B cell (primary cell): Measurements from ENCODE around the gene PDX1. TPM values are rescaled to one million over a fixed set of nuclear protein-coding genes. Genes with fewer than 3 reads are reported as not detected.
A peak's percentile ranks its signal among the peaks of the same experiment; 100 is the strongest.

Experiments used
- ATAC-seq: fragments of 200-7000 bp; cut with Tn5 transposase; one replicate; pipeline ENCODE4 v1.10.0; 2021; ENCODE audit warnings: low read depth, mild to moderate bottlenecking, moderate number of reproducible peaks, moderate library complexity
- CTCF ChIA-PET: fragments of 350-600 bp; sonication (Branson Sonifier 250); formaldehyde crosslinking; loops from one replicate; lab custom pipeline; 2021; ENCODE audit warnings: antibody characterized with exemption, inconsistent platforms; lab: Charles Lee
- POLR2A ChIA-PET: fragments of 350-600 bp; sonication (Branson Sonifier 250); formaldehyde crosslinking; loops from one replicate; lab custom pipeline; 2021; ENCODE audit warnings: antibody characterized with exemption; lab: Charles Lee
- DNase-seq: peaks from one replicate; pipeline ENCODE4 v3.0.0; 2013
- H2AFZ ChIP-seq: 2 replicates; pipeline ENCODE4 v1.6.1; 2012; ENCODE audit warnings: mild to moderate bottlenecking, low read depth, low read length; ENCODE audit not compliant: insufficient read depth, poor library complexity, severe bottlenecking
- H3K27ac ChIP-seq, 2 donors: 1 replicate in 1 of 2; 2 replicates in 1 of 2; pipeline ENCODE4 v1.5.1; 2012 to 2013; ENCODE audit warnings: low read length in 2 of 2, mild to moderate bottlenecking in 2 of 2, moderate library complexity in 1 of 2
- H3K27me3 ChIP-seq, 4 experiments: fragments of 200-600 bp in 1 of 4; sonication (generic) in 1 of 4; replicated peaks in 1 of 4; 1 replicate in 2 of 4; 2 replicates in 2 of 4; pipeline versions ENCODE4 v1.6.1 to v1.7.0; 2013 to 2016; ENCODE audit warnings: low read length in 3 of 4, mild to moderate bottlenecking in 2 of 4, mixed read lengths in 1 of 4, moderate library complexity in 1 of 4; ENCODE audit not compliant: insufficient read depth in 4 of 4, control insufficient read depth in 3 of 4; ENCODE audit errors: control extremely low read depth in 1 of 4
- H3K36me3 ChIP-seq, 2 experiments: replicated peaks in 1 of 2; 1 replicate in 1 of 2; 2 replicates in 1 of 2; pipeline versions ENCODE4 v1.6.1 to v1.7.1; 2013; ENCODE audit warnings: low read length in 1 of 2; ENCODE audit not compliant: insufficient read depth in 2 of 2, control insufficient read depth in 1 of 2; ENCODE audit errors: control extremely low read depth in 1 of 2, extremely low read depth in 1 of 2
- H3K4me1 ChIP-seq, 2 donors: fragments of 200-600 bp in 1 of 2; sonication (generic) in 1 of 2; 1 replicate in 1 of 2; 2 replicates in 1 of 2; pipeline versions ENCODE4 v1.5.1 to v1.6.1; 2013 to 2017; ENCODE audit warnings: low read length in 2 of 2; ENCODE audit not compliant: control insufficient read depth in 2 of 2, insufficient read depth in 2 of 2
- H3K4me2 ChIP-seq: replicated peaks from 2 replicates; pipeline ENCODE3; 2012; ENCODE audit warnings: mild to moderate bottlenecking, low read depth, low read length; ENCODE audit not compliant: poor library complexity, severe bottlenecking
- H3K4me3 ChIP-seq, 5 experiments: fragments of 200-600 bp in 1 of 5; sonication (generic) in 1 of 5; 1 replicate in 3 of 5; 2 replicates in 2 of 5; pipeline versions ENCODE4 v1.5.1 to v1.7.0; 2011 to 2016; ENCODE audit warnings: low read length in 4 of 5, mild to moderate bottlenecking in 4 of 5, low read depth in 2 of 5, control low read depth in 1 of 5, moderate library complexity in 1 of 5; ENCODE audit not compliant: insufficient read depth in 1 of 5; ENCODE audit errors: control extremely low read depth in 1 of 5, extremely low read depth in 1 of 5
- H3K79me2 ChIP-seq: fragments of 200-600 bp; sonication (generic); one replicate; pipeline ENCODE4 v1.6.0; 2016; ENCODE audit warnings: low read length; ENCODE audit not compliant: control insufficient read depth, insufficient read depth
- H3K9ac ChIP-seq: fragments of 200-600 bp; sonication (generic); 2 replicates; pipeline ENCODE4 v1.6.1; 2017; ENCODE audit warnings: mild to moderate bottlenecking, low read length, moderate library complexity
- H3K9me3 ChIP-seq, 3 donors: one replicate each; pipeline versions ENCODE4 v1.6.1 to v1.7.1; 2013; ENCODE audit warnings: low read length in 2 of 3; ENCODE audit not compliant: control insufficient read depth in 2 of 3, insufficient read depth in 1 of 3; ENCODE audit errors: control extremely low read depth in 1 of 3
- H4K20me1 ChIP-seq: 2 replicates; pipeline ENCODE4 v1.6.0; 2012; ENCODE audit warnings: mild to moderate bottlenecking, low read length; ENCODE audit not compliant: insufficient read depth, control insufficient read depth, poor library complexity, severe bottlenecking
- H3K27ac Mint-ChIP-seq: one replicate; pipeline ENCODE4 v1.8.0; 2021; ENCODE audit warnings: mixed read lengths
- H3K27me3 Mint-ChIP-seq: one replicate; pipeline ENCODE4 v1.8.0; 2021; ENCODE audit warnings: mixed read lengths
- H3K4me1 Mint-ChIP-seq: one replicate; pipeline ENCODE4 v1.8.0; 2021; ENCODE audit warnings: mixed read lengths
- H3K4me3 Mint-ChIP-seq: one replicate; pipeline ENCODE4 v1.8.0; 2021; ENCODE audit warnings: mixed read lengths
- H3K9me3 Mint-ChIP-seq: one replicate; pipeline ENCODE4 v1.8.0; 2022; ENCODE audit warnings: mixed read lengths; ENCODE audit not compliant: insufficient read depth
- CTCF ChIP-seq: fragments of 200-600 bp; IDR thresholded peaks from one replicate; pipeline ENCODE4 v1.8.0; 2022; ENCODE audit warnings: antibody characterized with exemption, mild to moderate bottlenecking
- EZH2 ChIP-seq: IDR thresholded peaks from 2 replicates; pipeline ENCODE4 v1.6.1; 2012; ENCODE audit warnings: borderline replicate concordance, low read depth, mild to moderate bottlenecking, moderate library complexity, low read length; ENCODE audit not compliant: insufficient read depth, poor library complexity, severe bottlenecking
- WGBS: methylation state at CpG from one replicate; pipeline ENCODE4 v1.1.5; 2013; ENCODE audit warnings: missing lambda C conversion rate; ENCODE audit not compliant: insufficient coverage; 5-methylcytosine and 5-hydroxymethylcytosine counted together
- intact Hi-C: fragments of 100-400 bp; cut with micrococcal nuclease; formaldehyde crosslinking; loops from one replicate; pipeline ENCODE4 v1.10.0; 2022
- polyA plus RNA-seq: library from polyadenylated mRNA; depleted of rRNA; stranded (reverse); fragments of >200 nt; gene quantifications from 2 replicates; pipeline ENCODE4 v1.2.3, GENCODE V29; 2012
- total RNA-seq, 2 donors: library from RNA; stranded (reverse); fragments of 120-200 nt in 1 of 2; gene quantifications; 1 replicate in 1 of 2; 2 replicates in 1 of 2; pipeline versions ENCODE4 v1.2.3 to v1.2.4, GENCODE V29; 2013 to 2022

PDX1 gene
- total and polyA plus RNA-seq, 2 donors (not counting 1 experiment from before 2014, with no cell fraction given) = not detected

- Histone ChIP-seq H3K9me3 (peaks cover 0 to 19% (median 0%) of the 10 kb centered on the region in 3 donors), H3K27ac (no peak overlapping the region), H2AFZ (no peak overlapping the region), H3K27me3 (peaks cover 0 to 81% (median 66%) of the 10 kb centered on the region in 4 experiments), H3K4me2 (no peak overlapping the region), H3K79me2 (no peaks in the 10 kb centered on the region), H3K36me3 (no peaks in the 10 kb centered on the region), H3K4me1 (peaks cover 36 to 45% of the 10 kb centered on the region in 2 donors), H3K9ac (no peak overlapping the region), H3K4me3 (no peak overlapping the region), H4K20me1 (no peaks in the 10 kb centered on the region)
- ATAC-seq = no peak
- Mint-ChIP-seq H3K4me3 (no peak overlapping the region), H3K27ac (no peak overlapping the region), H3K9me3 (no peaks in the 10 kb centered on the region), H3K4me1 (peaks cover 28% of the 10 kb centered on the region), H3K27me3 (peaks cover 75% of the 10 kb centered on the region)
- POLR2A ChIA-PET = no interaction called here
- intact Hi-C loops = loop anchor here (10.0 kb wide), 1 partner anchor 582 kb away; no protein-coding TSS in a partner anchor
- TF ChIP-seq EZH2 (no peak), CTCF (no peak)
- CTCF ChIA-PET = interaction anchor here (1.1 to 2.9 kb wide), 6 partner anchors 19 to 130 kb away, joined by 3 to 8 read pairs (median 3); no protein-coding TSS in a partner anchor
- no CpG with 5 or more reads among the region's 5 CpGs for WGBS
- DNase-seq = no peak
Observed at GRCh38 chr13:27956576-27957300, 36.9 kb downstream of the PDX1 start.

- Histone ChIP-seq H3K79me2 (no peaks in the 10 kb centered on the region), H4K20me1 (no peaks in the 10 kb centered on the region), H3K9ac (peak overlapping the region; percentile 42), H3K36me3 (no peaks in the 10 kb centered on the region), H3K9me3 (peaks cover 0 to 15% (median 0%) of the 10 kb centered on the region in 3 donors), H3K4me1 (peaks cover 15 to 22% of the 10 kb centered on the region in 2 donors), H3K27ac (no peak overlapping the region), H2AFZ (peak overlapping the region; percentile 62), H3K4me2 (peak overlapping the region; percentile 85), H3K27me3 (peaks cover 0 to 82% (median 66%) of the 10 kb centered on the region in 4 experiments), H3K4me3 (peak overlapping the region in 1 of 5 experiments; percentile 47)
- Mint-ChIP-seq H3K27me3 (peaks cover 80% of the 10 kb centered on the region), H3K4me1 (peaks cover 18% of the 10 kb centered on the region), H3K27ac (no peak overlapping the region), H3K4me3 (peak overlapping the region; percentile 43), H3K9me3 (no peaks in the 10 kb centered on the region)
- 25% methylated on average over 9 of the region's 14 CpGs for WGBS
- CTCF ChIA-PET = no interaction called here
- ATAC-seq = no peak
- TF ChIP-seq CTCF (no peak), EZH2 (no peak)
- DNase-seq = no peak
- POLR2A ChIA-PET = no interaction called here
- intact Hi-C loops = loop anchor here (10.0 kb wide), 1 partner anchor 585 kb away; no protein-coding TSS in a partner anchor
Observed at GRCh38 chr13:27959976-27960361, 40.2 kb downstream of the PDX1 start.
